Measurements from ENCODE around the gene SLCO1A2. TPM values are rescaled to one million over a fixed set of nuclear protein-coding genes. Genes with fewer than 3 reads are reported as not detected.

Gene SLCO1A2
- total and polyA plus RNA-seq, 2 of the 4 experiments (the other 2 are of a cell fraction): not detected

DNA sequence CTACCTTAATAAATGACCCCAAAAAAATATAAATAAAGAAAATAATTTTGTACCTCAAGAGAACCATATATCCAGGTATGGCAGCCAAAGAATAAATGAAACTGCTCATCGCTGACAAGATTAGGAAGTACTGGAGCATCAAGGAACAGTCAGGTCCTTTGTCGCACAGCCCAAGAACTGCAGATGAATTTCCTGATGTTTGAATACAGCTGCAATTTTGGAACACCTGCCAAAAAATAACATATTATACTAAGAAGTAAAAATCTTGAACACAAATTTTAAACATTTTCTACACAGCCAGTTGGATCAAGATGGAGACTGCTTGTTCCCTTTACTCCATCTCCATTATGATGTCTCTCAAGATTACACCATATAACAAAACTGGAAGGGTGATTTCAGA is 42.6 kb downstream of the SLCO1A2 start:
- no peak overlapping the region for H3K14ac ChIP-seq (replicated peaks; ENCODE audit: low read depth, low read length)
- WGBS, 2 experiments (ENCODE audit: extremely low coverage in 2 of 2, insufficient read length in 1 of 2): no CpG with 5 or more reads among the region's 2 CpGs
- H3K36me3 ChIP-seq (ENCODE audit: control insufficient read depth, insufficient read depth, low read length): no peaks in the 10 kb centered on the region
- H3K18ac ChIP-seq (ENCODE audit: low read depth, low read length): no peak overlapping the region
- no peaks in the 10 kb centered on the region for H3K27me3 ChIP-seq (ENCODE audit: control insufficient read depth, insufficient read depth, low read length)
- ATAC-seq (ENCODE audit: low read depth) (no peak), DNase-seq (no peak)
- H3K56ac ChIP-seq (ENCODE audit: extremely low read depth, insufficient read depth, low read length): no peak overlapping the region
- H3K4me1 ChIP-seq (ENCODE audit: control insufficient read depth, insufficient read depth, low read length): no peaks in the 10 kb centered on the region
- H2BK20ac ChIP-seq (ENCODE audit: low read depth, low read length): no peak overlapping the region
- intact Hi-C loops (cut with micrococcal nuclease) (no loop called here), in situ Hi-C loops (cut with MboI; ENCODE audit: low sequenced_read_pairs) (no loop called here), dilution Hi-C loops (cut with HindIII; ENCODE audit: low sequenced_read_pairs, unreplicated experiment) (no loop called here)
- no peak overlapping the region for H4K5ac ChIP-seq (ENCODE audit: low read depth, low read length)
- TF ChIP-seq MAFK (IDR thresholded peaks at IDR 0.05; ENCODE audit: low read depth, low read length): no peak
- TF ChIP-seq, protein P1, sequence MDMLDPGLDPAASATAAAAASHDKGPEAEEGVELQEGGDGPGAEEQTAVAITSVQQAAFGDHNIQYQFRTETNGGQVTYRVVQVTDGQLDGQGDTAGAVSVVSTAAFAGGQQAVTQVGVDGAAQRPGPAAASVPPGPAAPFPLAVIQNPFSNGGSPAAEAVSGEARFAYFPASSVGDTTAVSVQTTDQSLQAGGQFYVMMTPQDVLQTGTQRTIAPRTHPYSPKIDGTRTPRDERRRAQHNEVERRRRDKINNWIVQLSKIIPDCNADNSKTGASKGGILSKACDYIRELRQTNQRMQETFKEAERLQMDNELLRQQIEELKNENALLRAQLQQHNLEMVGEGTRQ (IDR thresholded peaks at IDR 0.05; ENCODE audit: low read depth, low read length): no peak
- no peak for TF ChIP-seq CHD1 (IDR thresholded peaks at IDR 0.05; ENCODE audit: low read depth, low read length)
- TF ChIP-seq FOS (IDR thresholded peaks at IDR 0.05; ENCODE audit: low read depth, low read length): no peak
- TF ChIP-seq CEBPB (IDR thresholded peaks at IDR 0.05; ENCODE audit: low read depth, low read length): no peak
- TF ChIP-seq BHLHE40 (IDR thresholded peaks at IDR 0.05; ENCODE audit: low read depth, low read length): no peak
- no peak for TF ChIP-seq POLR2A (IDR thresholded peaks at IDR 0.05; ENCODE audit: low read depth, low read length)
- no peak for TF ChIP-seq RCOR1 (IDR thresholded peaks at IDR 0.05; ENCODE audit: insufficient replicate concordance, low read length)
- TF ChIP-seq SMC3 (IDR thresholded peaks at IDR 0.05; ENCODE audit: low read depth, low read length): no peak
- TF ChIP-seq MAZ (IDR thresholded peaks at IDR 0.05; ENCODE audit: borderline replicate concordance, low read depth, low read length): no peak
- TF ChIP-seq, protein P2, sequence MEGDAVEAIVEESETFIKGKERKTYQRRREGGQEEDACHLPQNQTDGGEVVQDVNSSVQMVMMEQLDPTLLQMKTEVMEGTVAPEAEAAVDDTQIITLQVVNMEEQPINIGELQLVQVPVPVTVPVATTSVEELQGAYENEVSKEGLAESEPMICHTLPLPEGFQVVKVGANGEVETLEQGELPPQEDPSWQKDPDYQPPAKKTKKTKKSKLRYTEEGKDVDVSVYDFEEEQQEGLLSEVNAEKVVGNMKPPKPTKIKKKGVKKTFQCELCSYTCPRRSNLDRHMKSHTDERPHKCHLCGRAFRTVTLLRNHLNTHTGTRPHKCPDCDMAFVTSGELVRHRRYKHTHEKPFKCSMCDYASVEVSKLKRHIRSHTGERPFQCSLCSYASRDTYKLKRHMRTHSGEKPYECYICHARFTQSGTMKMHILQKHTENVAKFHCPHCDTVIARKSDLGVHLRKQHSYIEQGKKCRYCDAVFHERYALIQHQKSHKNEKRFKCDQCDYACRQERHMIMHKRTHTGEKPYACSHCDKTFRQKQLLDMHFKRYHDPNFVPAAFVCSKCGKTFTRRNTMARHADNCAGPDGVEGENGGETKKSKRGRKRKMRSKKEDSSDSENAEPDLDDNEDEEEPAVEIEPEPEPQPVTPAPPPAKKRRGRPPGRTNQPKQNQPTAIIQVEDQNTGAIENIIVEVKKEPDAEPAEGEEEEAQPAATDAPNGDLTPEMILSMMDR (conservative IDR thresholded peaks at IDR 0.05; ENCODE audit: low read depth, low read length): no peak
- POLR2A ChIA-PET (ENCODE audit: unreplicated experiment): no interaction called here
- H2AK5ac ChIP-seq (ENCODE audit: low read depth, low read length): no peak overlapping the region
- no peaks in the 10 kb centered on the region for H4K20me1 ChIP-seq (ENCODE audit: insufficient read depth, low read length)
- H4K8ac ChIP-seq (ENCODE audit: low read depth in 2 of 2, low read length in 2 of 2): no peak overlapping the region
- no TSS peak for BruUV-seq (replicated peaks)
- no peak overlapping the region for H3K9ac ChIP-seq (ENCODE audit: low read depth, low read length)
- no peak overlapping the region for H3K4me2 ChIP-seq (ENCODE audit: low read depth, low read length)
- CTCF ChIA-PET: no interaction called here
- no peak overlapping the region for H2BK120ac ChIP-seq (ENCODE audit: low read depth, low read length)
- no peak overlapping the region for H2BK15ac ChIP-seq (ENCODE audit: low read depth, low read length)
- no peaks in the 10 kb centered on the region for H3K9me1 ChIP-seq (ENCODE audit: insufficient read depth, low read length)
- no peaks in the 10 kb centered on the region for H3K79me1 ChIP-seq (ENCODE audit: low read depth in 1 of 2, low read length in 2 of 2)
- no peaks in the 10 kb centered on the region for H3K9me3 ChIP-seq (ENCODE audit: control insufficient read depth, insufficient read depth, low read length)
- no peak overlapping the region for H3K4ac ChIP-seq (ENCODE audit: low read depth, low read length)
- H4K91ac ChIP-seq (ENCODE audit: insufficient read depth, low read depth, low read length): no peak overlapping the region
- H2AK9ac ChIP-seq (replicated peaks; ENCODE audit: low read depth, low read length, poor library complexity): no peak overlapping the region
- no peak overlapping the region for H3K4me3 ChIP-seq (ENCODE audit: insufficient read depth, low read depth, low read length)
- H2BK5ac ChIP-seq (ENCODE audit: low read depth, low read length, poor library complexity, severe bottlenecking): no peak overlapping the region
- H3K27ac ChIP-seq (ENCODE audit: insufficient read depth, low read length): no peak overlapping the region
- H2AFZ ChIP-seq (replicated peaks; ENCODE audit: low read length, poor library complexity): no peak overlapping the region
- no peak overlapping the region for H3K23ac ChIP-seq (ENCODE audit: low read depth, low read length)
